Vagina (tissue), 2 donors: ENCODE results near the gene SPATA24. TPM values are rescaled to one million over a fixed set of nuclear protein-coding genes. Genes with fewer than 3 reads are reported as not detected.

ENCODE experiments used
- DNase-seq, 2 donors: peaks; one replicate each; pipeline ENCODE4 v3.0.0-alpha.2; 2017; ENCODE audit errors: extremely low spot score in 2 of 2
- H3K27ac ChIP-seq: fragments of 200-600 bp; sonication (generic); one replicate; pipeline ENCODE4 v1.5.1; 2019
- H3K27me3 ChIP-seq: fragments of 200-600 bp; sonication (generic); one replicate; pipeline ENCODE4 v1.5.1; 2019
- H3K36me3 ChIP-seq, 2 donors: fragments of 200-600 bp; sonication (generic); one replicate each; pipeline ENCODE4 v1.5.1; 2017 to 2019
- H3K4me1 ChIP-seq: fragments of 200-600 bp; sonication (generic); one replicate; pipeline ENCODE4 v1.5.1; 2019
- H3K4me3 ChIP-seq, 2 donors: fragments of 200-600 bp; sonication (generic); 1 replicate in 1 of 2; 2 replicates in 1 of 2; pipeline ENCODE4 v1.5.1; 2016 to 2019
- H3K9me3 ChIP-seq: fragments of 200-600 bp; sonication (generic); one replicate; pipeline ENCODE4 v1.5.1; 2019
- POLR2A ChIP-seq, 2 donors: fragments of 450-650 bp; IDR thresholded peaks; one replicate each; pipeline ENCODE4 v1.6.1; 2017; ENCODE audit warnings: antibody characterized with exemption in 2 of 2, mild to moderate bottlenecking in 2 of 2, moderate library complexity in 2 of 2
- POLR2AphosphoS5 ChIP-seq, 2 donors: sonication (generic); formaldehyde crosslinking; IDR thresholded peaks; one replicate each; pipeline ENCODE4 v1.9.0; 2017; ENCODE audit warnings: antibody characterized with exemption in 2 of 2, mild to moderate bottlenecking in 2 of 2, low read depth in 1 of 2; ENCODE audit not compliant: insufficient read depth in 1 of 2
- intact Hi-C: fragments of 100-400 bp; cut with DNase I; formaldehyde crosslinking; loops from one replicate; pipeline ENCODE4 v1.15.1; 2023
- total RNA-seq: library from RNA; depleted of rRNA; stranded (reverse); fragments of >200 nt; gene quantifications from one replicate; pipeline ENCODE4 v1.2.3, GENCODE V29; 2016
- TF ChIP-seq, protein P1 (sequence below), 3 experiments: fragments of 450-650 bp in 2 of 3; fragments of 200-600 bp in 1 of 3; sonication (generic) in 1 of 3; IDR thresholded peaks; one replicate each; pipeline ENCODE4 v1.5.1; 2017 to 2019; ENCODE audit warnings: antibody characterized with exemption in 3 of 3, mild to moderate bottlenecking in 2 of 3, moderate library complexity in 2 of 3

SPATA24 gene, protein sequence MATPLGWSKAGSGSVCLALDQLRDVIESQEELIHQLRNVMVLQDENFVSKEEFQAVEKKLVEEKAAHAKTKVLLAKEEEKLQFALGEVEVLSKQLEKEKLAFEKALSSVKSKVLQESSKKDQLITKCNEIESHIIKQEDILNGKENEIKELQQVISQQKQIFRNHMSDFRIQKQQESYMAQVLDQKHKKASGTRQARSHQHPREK
- 12.3 TPM for total RNA-seq

DNA sequence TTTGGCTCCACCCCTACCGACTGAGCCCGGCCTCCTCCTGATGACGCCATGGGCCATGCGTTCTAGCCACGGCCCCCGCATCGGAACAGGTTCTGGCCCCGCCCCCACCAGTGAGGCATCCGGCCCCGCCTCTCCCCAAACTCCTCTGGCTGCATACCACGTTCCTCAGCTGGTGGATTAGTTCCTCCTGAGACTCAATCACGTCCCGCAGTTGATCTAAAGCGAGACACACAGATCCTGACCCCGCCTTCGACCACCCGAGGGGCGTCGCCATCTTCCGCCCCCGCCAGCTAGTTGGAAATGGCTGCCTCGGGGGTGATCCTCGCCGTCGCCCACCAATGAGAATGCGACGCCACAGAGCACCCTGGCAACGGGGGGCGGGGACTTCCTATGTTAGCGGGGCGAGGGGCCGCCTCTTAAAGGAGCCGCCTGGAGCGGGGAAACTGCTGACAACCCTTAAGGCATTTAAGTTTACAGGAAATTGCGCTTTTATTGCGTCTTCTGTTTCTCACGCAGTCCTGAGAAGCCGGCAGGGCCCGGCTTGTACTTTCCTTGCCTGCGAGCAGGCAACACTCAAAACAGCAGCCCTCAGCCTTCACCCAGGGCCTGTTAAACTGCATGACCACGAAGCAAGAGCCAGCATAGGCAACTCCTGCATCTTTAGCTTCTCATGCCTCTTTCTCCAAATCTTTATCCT lies at the start of gene SPATA24:
TSS of gene SPATA24 (minus strand) at position 303 of the 697 bp plus-strand sequence. CDS start at position 274, 29 bp downstream.
- Histone ChIP-seq H3K27ac (peak within 1 kb of the TSS; percentile 82), H3K4me1 (peaks cover 16% of the 10 kb centered on the region), H3K27me3 (no peaks in the 10 kb centered on the region), H3K4me3 (peak within 1 kb of the TSS; percentile 40 to 50), H3K36me3 (no peaks in the 10 kb centered on the region), H3K9me3 (no peaks in the 10 kb centered on the region)
- TF ChIP-seq POLR2AphosphoS5 (IDR thresholded peaks at IDR 0.05; ENCODE audit: insufficient read depth in 1 of 2, low read depth in 1 of 2) (peak; percentile 90), POLR2A (IDR thresholded peaks at IDR 0.05) (peak in 1 of 2 donors; percentile 8)
- TF ChIP-seq, protein P1, sequence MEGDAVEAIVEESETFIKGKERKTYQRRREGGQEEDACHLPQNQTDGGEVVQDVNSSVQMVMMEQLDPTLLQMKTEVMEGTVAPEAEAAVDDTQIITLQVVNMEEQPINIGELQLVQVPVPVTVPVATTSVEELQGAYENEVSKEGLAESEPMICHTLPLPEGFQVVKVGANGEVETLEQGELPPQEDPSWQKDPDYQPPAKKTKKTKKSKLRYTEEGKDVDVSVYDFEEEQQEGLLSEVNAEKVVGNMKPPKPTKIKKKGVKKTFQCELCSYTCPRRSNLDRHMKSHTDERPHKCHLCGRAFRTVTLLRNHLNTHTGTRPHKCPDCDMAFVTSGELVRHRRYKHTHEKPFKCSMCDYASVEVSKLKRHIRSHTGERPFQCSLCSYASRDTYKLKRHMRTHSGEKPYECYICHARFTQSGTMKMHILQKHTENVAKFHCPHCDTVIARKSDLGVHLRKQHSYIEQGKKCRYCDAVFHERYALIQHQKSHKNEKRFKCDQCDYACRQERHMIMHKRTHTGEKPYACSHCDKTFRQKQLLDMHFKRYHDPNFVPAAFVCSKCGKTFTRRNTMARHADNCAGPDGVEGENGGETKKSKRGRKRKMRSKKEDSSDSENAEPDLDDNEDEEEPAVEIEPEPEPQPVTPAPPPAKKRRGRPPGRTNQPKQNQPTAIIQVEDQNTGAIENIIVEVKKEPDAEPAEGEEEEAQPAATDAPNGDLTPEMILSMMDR (IDR thresholded peaks at IDR 0.05), result no peak
- intact Hi-C loops, result no loop called here
- DNase-seq, result peak in 1 of 2 donors; percentile 97

DNA sequence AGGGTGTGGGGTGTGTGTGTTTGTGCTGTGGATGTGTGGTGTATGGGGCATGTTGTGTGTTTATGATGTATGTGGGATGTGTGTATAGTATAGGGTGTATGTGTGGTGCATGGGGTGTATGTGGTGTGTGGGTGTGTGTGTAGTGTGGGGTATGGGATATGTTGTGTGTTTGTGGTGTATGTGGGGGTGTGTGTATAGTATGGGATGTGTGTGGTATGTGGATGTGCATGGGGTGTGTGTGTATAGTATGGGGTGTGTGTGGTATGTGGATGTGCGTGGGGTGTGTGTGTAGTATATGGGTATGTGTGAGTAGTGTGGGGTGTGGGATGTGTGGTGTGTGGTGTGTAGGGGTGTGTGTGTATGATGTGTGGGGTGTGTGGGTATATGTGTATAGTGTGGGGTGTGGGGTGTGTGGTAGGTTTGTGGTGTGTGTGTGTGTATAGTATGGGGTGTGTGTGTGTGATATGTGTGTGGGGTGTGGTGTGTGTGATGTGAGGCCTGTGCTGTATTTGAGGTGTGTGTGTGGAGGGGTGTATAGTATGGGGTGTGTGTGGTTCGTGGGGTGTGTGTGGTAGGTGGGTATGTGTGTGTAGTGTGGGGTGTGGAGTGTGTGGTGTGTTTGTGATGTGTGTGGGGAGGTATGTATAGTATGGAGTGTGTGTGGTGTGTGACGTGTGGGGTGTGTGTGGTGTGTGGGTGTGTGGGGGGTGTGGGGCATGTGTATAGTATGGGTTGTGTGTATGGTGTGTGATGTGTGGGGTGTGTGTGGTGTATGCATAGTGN lies 48.2 kb upstream of the SPATA24 start:
- H3K27ac ChIP-seq, result no peak overlapping the region
- TF ChIP-seq POLR2A (IDR thresholded peaks at IDR 0.05) (no peak), POLR2AphosphoS5 (IDR thresholded peaks at IDR 0.05; ENCODE audit: insufficient read depth in 1 of 2, low read depth in 1 of 2) (no peak)
- TF ChIP-seq, protein P1 (IDR thresholded peaks at IDR 0.05), result no peak
- intact Hi-C loops, result no loop called here
- no peaks in the 10 kb centered on the region for H3K9me3 ChIP-seq
- no peaks in the 10 kb centered on the region for H3K4me1 ChIP-seq
- no peak for DNase-seq
- no peak overlapping the region for H3K4me3 ChIP-seq
- no peaks in the 10 kb centered on the region for H3K27me3 ChIP-seq
- H3K36me3 ChIP-seq, result no peaks in the 10 kb centered on the region

DNA sequence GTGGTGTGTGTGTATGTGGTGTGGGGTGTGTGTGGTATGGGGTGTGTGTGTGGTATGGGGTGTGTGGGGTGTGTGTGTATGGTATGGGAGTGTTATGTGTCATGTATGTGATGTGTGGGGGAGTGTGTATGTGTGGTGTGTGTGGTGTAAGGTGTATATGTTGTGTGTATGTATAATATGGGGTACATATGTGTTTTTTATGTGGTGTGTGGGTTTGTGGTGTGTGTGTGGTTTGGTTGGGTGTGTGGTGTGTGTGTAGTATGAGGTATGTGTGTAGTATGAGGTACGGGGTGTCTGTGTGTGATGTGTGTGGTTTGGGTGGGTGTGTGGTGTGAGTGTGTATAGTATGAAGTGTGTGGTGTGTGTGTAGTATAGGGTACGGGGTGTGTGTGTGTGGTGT lies 47.3 kb upstream of the SPATA24 start:
- Histone ChIP-seq H3K4me3 (no peak overlapping the region), H3K4me1 (no peaks in the 10 kb centered on the region), H3K27me3 (no peaks in the 10 kb centered on the region), H3K9me3 (no peaks in the 10 kb centered on the region), H3K27ac (no peak overlapping the region), H3K36me3 (no peaks in the 10 kb centered on the region)
- DNase-seq, result no peak
- TF ChIP-seq, protein P1 (IDR thresholded peaks at IDR 0.05), result no peak
- no peak for TF ChIP-seq POLR2AphosphoS5 (IDR thresholded peaks at IDR 0.05; ENCODE audit: insufficient read depth in 1 of 2, low read depth in 1 of 2)
- no peak for TF ChIP-seq POLR2A (IDR thresholded peaks at IDR 0.05)
- intact Hi-C loops, result no loop called here

DNA sequence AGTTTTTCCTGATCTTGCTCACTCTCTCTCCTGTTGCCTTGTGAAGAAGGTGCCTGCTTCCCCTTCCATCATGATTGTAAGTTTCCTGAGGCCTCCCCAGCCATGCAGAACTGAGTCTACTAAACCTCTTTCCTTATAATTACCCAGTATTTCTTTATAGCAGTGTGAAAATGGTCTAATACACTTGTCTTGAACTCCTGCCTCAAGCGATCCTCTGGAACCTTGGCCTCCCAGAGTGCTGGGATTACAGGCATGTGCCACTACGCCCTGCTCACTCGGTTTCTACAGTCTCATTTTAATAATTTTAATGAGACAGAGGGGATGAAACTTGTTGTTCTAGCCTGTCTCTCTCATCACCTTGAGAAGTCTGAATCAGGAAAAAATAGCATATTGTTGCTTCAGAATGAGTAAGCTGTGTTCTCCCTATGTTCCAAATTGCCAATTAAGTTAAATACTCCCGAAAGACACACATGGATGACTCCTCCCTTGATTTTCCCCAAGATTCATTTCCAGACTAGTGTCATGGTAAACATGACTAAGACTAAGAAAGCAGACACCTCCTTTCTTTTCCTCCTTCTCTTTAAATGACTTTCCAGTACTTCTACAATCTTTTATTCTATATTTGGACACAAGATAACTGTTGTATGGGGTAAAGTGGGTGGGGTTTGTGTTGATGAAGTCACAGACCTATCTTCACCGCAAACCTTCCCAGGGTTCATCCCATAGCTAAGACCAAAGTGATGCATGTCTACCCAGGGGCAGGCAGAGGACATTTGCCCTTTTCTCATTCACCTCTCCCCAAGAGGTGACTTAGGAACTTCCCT lies 43.3 kb upstream of the SPATA24 start:
- no peaks in the 10 kb centered on the region for H3K4me1 ChIP-seq

More for the DNA sequence above, 43.3 kb upstream of the SPATA24 start:
- TF ChIP-seq POLR2AphosphoS5 (IDR thresholded peaks at IDR 0.05; ENCODE audit: insufficient read depth in 1 of 2, low read depth in 1 of 2) (no peak), POLR2A (IDR thresholded peaks at IDR 0.05) (no peak)
- TF ChIP-seq, protein P1 (IDR thresholded peaks at IDR 0.05), result no peak
- intact Hi-C loops, result no loop called here
- H3K27me3 ChIP-seq, result no peaks in the 10 kb centered on the region
- no peak overlapping the region for H3K4me3 ChIP-seq
- DNase-seq, result no peak
- no peaks in the 10 kb centered on the region for H3K36me3 ChIP-seq
- no peaks in the 10 kb centered on the region for H3K9me3 ChIP-seq
- no peak overlapping the region for H3K27ac ChIP-seq
